B cell (primary cell): Measurements from ENCODE around the gene AFF2. TPM values are rescaled to one million over a fixed set of nuclear protein-coding genes. Genes with fewer than 3 reads are reported as not detected.
A peak's percentile ranks its signal among the peaks of the same experiment; 100 is the strongest.

ENCODE experiments used
- ATAC-seq: fragments of 200-7000 bp; cut with Tn5 transposase; one replicate; pipeline ENCODE4 v1.10.0; 2021; ENCODE audit warnings: low read depth, mild to moderate bottlenecking, moderate number of reproducible peaks, moderate library complexity
- CTCF ChIA-PET: fragments of 350-600 bp; sonication (Branson Sonifier 250); formaldehyde crosslinking; loops from one replicate; lab custom pipeline; 2021; ENCODE audit warnings: antibody characterized with exemption, inconsistent platforms; lab: Charles Lee
- POLR2A ChIA-PET: fragments of 350-600 bp; sonication (Branson Sonifier 250); formaldehyde crosslinking; loops from one replicate; lab custom pipeline; 2021; ENCODE audit warnings: antibody characterized with exemption; lab: Charles Lee
- DNase-seq: peaks from one replicate; pipeline ENCODE4 v3.0.0; 2013
- H2AFZ ChIP-seq: 2 replicates; pipeline ENCODE4 v1.6.1; 2012; ENCODE audit warnings: mild to moderate bottlenecking, low read depth, low read length; ENCODE audit not compliant: insufficient read depth, poor library complexity, severe bottlenecking
- H3K27ac ChIP-seq, 2 donors: 1 replicate in 1 of 2; 2 replicates in 1 of 2; pipeline ENCODE4 v1.5.1; 2012 to 2013; ENCODE audit warnings: low read length in 2 of 2, mild to moderate bottlenecking in 2 of 2, moderate library complexity in 1 of 2
- H3K27me3 ChIP-seq, 4 experiments: fragments of 200-600 bp in 1 of 4; sonication (generic) in 1 of 4; replicated peaks in 1 of 4; 1 replicate in 2 of 4; 2 replicates in 2 of 4; pipeline versions ENCODE4 v1.6.1 to v1.7.0; 2013 to 2016; ENCODE audit warnings: low read length in 3 of 4, mild to moderate bottlenecking in 2 of 4, mixed read lengths in 1 of 4, moderate library complexity in 1 of 4; ENCODE audit not compliant: insufficient read depth in 4 of 4, control insufficient read depth in 3 of 4; ENCODE audit errors: control extremely low read depth in 1 of 4
- H3K36me3 ChIP-seq, 2 experiments: replicated peaks in 1 of 2; 1 replicate in 1 of 2; 2 replicates in 1 of 2; pipeline versions ENCODE4 v1.6.1 to v1.7.1; 2013; ENCODE audit warnings: low read length in 1 of 2; ENCODE audit not compliant: insufficient read depth in 2 of 2, control insufficient read depth in 1 of 2; ENCODE audit errors: control extremely low read depth in 1 of 2, extremely low read depth in 1 of 2
- H3K4me1 ChIP-seq, 2 donors: fragments of 200-600 bp in 1 of 2; sonication (generic) in 1 of 2; 1 replicate in 1 of 2; 2 replicates in 1 of 2; pipeline versions ENCODE4 v1.5.1 to v1.6.1; 2013 to 2017; ENCODE audit warnings: low read length in 2 of 2; ENCODE audit not compliant: control insufficient read depth in 2 of 2, insufficient read depth in 2 of 2
- H3K4me2 ChIP-seq: replicated peaks from 2 replicates; pipeline ENCODE3; 2012; ENCODE audit warnings: mild to moderate bottlenecking, low read depth, low read length; ENCODE audit not compliant: poor library complexity, severe bottlenecking
- H3K4me3 ChIP-seq, 5 experiments: fragments of 200-600 bp in 1 of 5; sonication (generic) in 1 of 5; 1 replicate in 3 of 5; 2 replicates in 2 of 5; pipeline versions ENCODE4 v1.5.1 to v1.7.0; 2011 to 2016; ENCODE audit warnings: low read length in 4 of 5, mild to moderate bottlenecking in 4 of 5, low read depth in 2 of 5, control low read depth in 1 of 5, moderate library complexity in 1 of 5; ENCODE audit not compliant: insufficient read depth in 1 of 5; ENCODE audit errors: control extremely low read depth in 1 of 5, extremely low read depth in 1 of 5
- H3K79me2 ChIP-seq: fragments of 200-600 bp; sonication (generic); one replicate; pipeline ENCODE4 v1.6.0; 2016; ENCODE audit warnings: low read length; ENCODE audit not compliant: control insufficient read depth, insufficient read depth
- H3K9ac ChIP-seq: fragments of 200-600 bp; sonication (generic); 2 replicates; pipeline ENCODE4 v1.6.1; 2017; ENCODE audit warnings: mild to moderate bottlenecking, low read length, moderate library complexity
- H3K9me3 ChIP-seq, 3 donors: one replicate each; pipeline versions ENCODE4 v1.6.1 to v1.7.1; 2013; ENCODE audit warnings: low read length in 2 of 3; ENCODE audit not compliant: control insufficient read depth in 2 of 3, insufficient read depth in 1 of 3; ENCODE audit errors: control extremely low read depth in 1 of 3
- H4K20me1 ChIP-seq: 2 replicates; pipeline ENCODE4 v1.6.0; 2012; ENCODE audit warnings: mild to moderate bottlenecking, low read length; ENCODE audit not compliant: insufficient read depth, control insufficient read depth, poor library complexity, severe bottlenecking
- H3K27ac Mint-ChIP-seq: one replicate; pipeline ENCODE4 v1.8.0; 2021; ENCODE audit warnings: mixed read lengths
- H3K27me3 Mint-ChIP-seq: one replicate; pipeline ENCODE4 v1.8.0; 2021; ENCODE audit warnings: mixed read lengths
- H3K4me1 Mint-ChIP-seq: one replicate; pipeline ENCODE4 v1.8.0; 2021; ENCODE audit warnings: mixed read lengths
- H3K4me3 Mint-ChIP-seq: one replicate; pipeline ENCODE4 v1.8.0; 2021; ENCODE audit warnings: mixed read lengths
- H3K9me3 Mint-ChIP-seq: one replicate; pipeline ENCODE4 v1.8.0; 2022; ENCODE audit warnings: mixed read lengths; ENCODE audit not compliant: insufficient read depth
- EZH2 ChIP-seq: IDR thresholded peaks from 2 replicates; pipeline ENCODE4 v1.6.1; 2012; ENCODE audit warnings: borderline replicate concordance, low read depth, mild to moderate bottlenecking, moderate library complexity, low read length; ENCODE audit not compliant: insufficient read depth, poor library complexity, severe bottlenecking
- WGBS: methylation state at CpG from one replicate; pipeline ENCODE4 v1.1.5; 2013; ENCODE audit warnings: missing lambda C conversion rate; ENCODE audit not compliant: insufficient coverage; 5-methylcytosine and 5-hydroxymethylcytosine counted together
- intact Hi-C: fragments of 100-400 bp; cut with micrococcal nuclease; formaldehyde crosslinking; loops from one replicate; pipeline ENCODE4 v1.10.0; 2022
- polyA minus RNA-seq: library from RNA; depleted of rRNA, polyadenylated mRNA; stranded (reverse); fragments of >200 nt; gene quantifications from 2 replicates; pipeline ENCODE4 v1.2.3, GENCODE V29; 2012
- polyA plus RNA-seq: library from polyadenylated mRNA; depleted of rRNA; stranded (reverse); fragments of >200 nt; gene quantifications from 2 replicates; pipeline ENCODE4 v1.2.3, GENCODE V29; 2012
- total RNA-seq, 2 donors: library from RNA; stranded (reverse); fragments of 120-200 nt in 1 of 2; gene quantifications; 1 replicate in 1 of 2; 2 replicates in 1 of 2; pipeline versions ENCODE4 v1.2.3 to v1.2.4, GENCODE V29; 2013 to 2022
- TF ChIP-seq, protein P1 (sequence below): fragments of 200-600 bp; IDR thresholded peaks from one replicate; pipeline ENCODE4 v1.8.0; 2022; ENCODE audit warnings: antibody characterized with exemption, mild to moderate bottlenecking

Gene AFF2
- total RNA-seq = 12.0 and 12.9 TPM in 2 replicates
- 2.0 TPM for total RNA-seq (2013)
- 0.06 and 0.20 TPM in 2 replicates for polyA plus RNA-seq
- 1.5 and 3.5 TPM in 2 replicates for polyA minus RNA-seq

- peak within 1 kb of the TSS; percentile 85 for H3K4me2 ChIP-seq
- peaks cover 10 to 16% of the 10 kb centered on the region in 2 donors for H3K4me1 ChIP-seq
- H3K36me3 ChIP-seq = no peaks in the 10 kb centered on the region
- H3K27me3 ChIP-seq = peaks cover 0 to 27% (median 12%) of the 10 kb centered on the region in 4 experiments
- no peak within 1 kb of the TSS for H3K27ac ChIP-seq
- intact Hi-C loops = loop anchor here (1.0 to 2.0 kb wide), 2 partner anchors 41 to 120 kb away; no protein-coding TSS in a partner anchor
- under 1% methylated on average over 88 of the region's 115 CpGs for whole genome bisulfite sequencing
- Mint-ChIP-seq H3K4me1 (peaks cover 8% of the 10 kb centered on the region), H3K27ac (peak within 1 kb of the TSS; percentile 20), H3K27me3 (peaks cover 9% of the 10 kb centered on the region), H3K4me3 (peak within 1 kb of the TSS; percentile 88), H3K9me3 (no peaks in the 10 kb centered on the region)
- DNase-seq (peak; percentile 66), ATAC-seq (peak; percentile 74)
- H3K9ac ChIP-seq = peak within 1 kb of the TSS; percentile 60
- no peaks in the 10 kb centered on the region for H4K20me1 ChIP-seq
- no peaks in the 10 kb centered on the region for H3K79me2 ChIP-seq
- H3K9me3 ChIP-seq = no peaks in the 10 kb centered on the region
- POLR2A ChIA-PET = no interaction called here
- H3K4me3 ChIP-seq = peak within 1 kb of the TSS; percentile 34 to 62 (median 51)
- peak within 1 kb of the TSS; percentile 68 for H2AFZ ChIP-seq
- TF ChIP-seq, protein P1, sequence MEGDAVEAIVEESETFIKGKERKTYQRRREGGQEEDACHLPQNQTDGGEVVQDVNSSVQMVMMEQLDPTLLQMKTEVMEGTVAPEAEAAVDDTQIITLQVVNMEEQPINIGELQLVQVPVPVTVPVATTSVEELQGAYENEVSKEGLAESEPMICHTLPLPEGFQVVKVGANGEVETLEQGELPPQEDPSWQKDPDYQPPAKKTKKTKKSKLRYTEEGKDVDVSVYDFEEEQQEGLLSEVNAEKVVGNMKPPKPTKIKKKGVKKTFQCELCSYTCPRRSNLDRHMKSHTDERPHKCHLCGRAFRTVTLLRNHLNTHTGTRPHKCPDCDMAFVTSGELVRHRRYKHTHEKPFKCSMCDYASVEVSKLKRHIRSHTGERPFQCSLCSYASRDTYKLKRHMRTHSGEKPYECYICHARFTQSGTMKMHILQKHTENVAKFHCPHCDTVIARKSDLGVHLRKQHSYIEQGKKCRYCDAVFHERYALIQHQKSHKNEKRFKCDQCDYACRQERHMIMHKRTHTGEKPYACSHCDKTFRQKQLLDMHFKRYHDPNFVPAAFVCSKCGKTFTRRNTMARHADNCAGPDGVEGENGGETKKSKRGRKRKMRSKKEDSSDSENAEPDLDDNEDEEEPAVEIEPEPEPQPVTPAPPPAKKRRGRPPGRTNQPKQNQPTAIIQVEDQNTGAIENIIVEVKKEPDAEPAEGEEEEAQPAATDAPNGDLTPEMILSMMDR = no peak
- no peak for TF ChIP-seq EZH2
- CTCF ChIA-PET = interaction anchor here (1.0 to 1.3 kb wide), 2 partner anchors 9 to 37 kb away, joined by 3 read pairs; no protein-coding TSS in a partner anchor
These were observed at the start of gene AFF2 for GRCh38 chrX:148500423-148501385. Gene AFF2 (plus strand): TSS chrX:148500617. CDS start chrX:148501098, 481 bp downstream.
